ENCODE results near the gene MESP1.

Gene MESP1

GRCh38 chr15:89780601-89781000, 29.6 kb upstream of the MESP1 start:
- no peak for DNase-seq

- DNase-seq: no peak
Measured at GRCh38 chr15:89778861-89779260, 27.8 kb upstream of the MESP1 start.

- DNase-seq: peak; percentile 41
Measured at GRCh38 chr15:89777782-89778380, 26.8 kb upstream of the MESP1 start.

DNA sequence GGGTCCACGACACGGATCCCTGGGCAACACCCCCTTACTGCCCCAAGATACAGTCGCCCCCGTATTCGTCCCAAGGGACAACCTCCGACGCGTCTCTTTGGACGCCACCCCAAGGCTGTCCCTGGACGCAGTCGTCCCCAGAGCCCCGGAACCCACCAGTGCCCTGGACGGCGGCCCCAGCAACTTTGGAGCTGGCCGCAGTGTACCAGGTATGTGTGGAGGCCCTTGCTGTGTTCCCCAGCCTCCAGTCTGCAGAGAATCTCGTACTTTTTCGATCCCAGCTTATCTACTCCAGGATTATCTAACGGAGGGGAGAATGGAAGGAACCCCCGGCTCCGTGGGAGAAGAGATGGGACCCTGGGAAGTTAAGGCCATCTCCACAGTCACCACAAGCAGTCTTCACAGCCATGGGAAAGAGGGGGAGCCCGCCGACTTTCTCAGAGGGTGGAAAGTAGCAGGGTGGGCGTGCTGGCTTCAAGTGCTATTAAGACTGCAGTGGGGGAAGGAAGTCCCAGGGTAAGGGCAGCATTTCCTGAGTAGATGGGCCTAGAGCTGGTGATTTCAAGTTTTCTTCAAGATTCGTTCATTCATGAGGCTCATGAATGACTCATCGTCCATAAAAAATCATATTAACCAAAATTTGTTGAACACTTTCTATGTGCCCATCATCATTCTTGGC, 26.2 kb upstream of the MESP1 start:
- no peak for DNase-seq

DNA sequence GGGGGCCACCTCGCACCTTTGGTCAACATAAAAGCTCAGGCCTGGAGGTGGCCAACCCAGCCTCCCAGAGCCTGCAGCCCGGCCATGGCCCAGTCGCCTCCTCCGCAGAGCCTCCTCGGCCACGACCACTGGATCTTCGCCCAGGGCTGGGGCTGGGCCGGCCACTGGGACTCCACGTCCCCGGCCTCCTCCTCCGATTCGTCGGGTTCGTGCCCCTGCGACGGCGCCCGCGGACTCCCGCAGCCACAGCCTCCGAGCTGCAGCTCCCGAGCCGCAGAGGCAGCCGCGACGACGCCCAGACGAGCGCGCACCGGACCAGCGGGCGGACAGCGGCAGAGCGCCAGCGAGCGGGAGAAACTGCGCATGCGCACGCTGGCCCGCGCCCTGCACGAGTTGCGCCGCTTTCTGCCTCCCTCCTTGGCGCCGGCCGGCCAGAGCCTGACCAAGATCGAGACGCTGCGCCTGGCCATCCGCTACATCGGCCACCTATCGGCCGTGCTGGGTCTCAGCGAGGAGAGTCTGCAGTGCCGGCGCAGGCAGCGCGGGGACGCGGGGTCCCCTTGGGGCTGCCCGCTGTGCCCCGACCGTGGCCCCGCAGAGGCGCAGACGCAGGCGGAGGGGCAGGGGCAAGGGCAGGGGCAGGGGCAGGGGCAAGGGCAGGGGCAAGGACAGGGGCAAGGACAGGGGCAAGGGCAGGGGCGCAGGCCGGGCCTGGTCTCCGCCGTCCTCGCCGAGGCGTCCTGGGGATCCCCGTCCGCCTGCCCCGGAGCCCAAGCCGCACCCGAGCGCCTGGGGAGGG, 25.4 kb upstream of the MESP1 start, which contains the start of gene MESP2:
Gene MESP2, plus strand, starts transcription at position 59 of the 799 bp plus-strand sequence. Its CDS starts 26 bp downstream, at position 85.
- peak; percentile 71 for DNase-seq

GRCh38 chr15:89775815-89776214, 24.8 kb upstream of the MESP1 start:
- DNase-seq: no peak

- no peak for DNase-seq
Measured at GRCh38 chr15:89774492-89774891, 23.4 kb upstream of the MESP1 start.

DNA sequence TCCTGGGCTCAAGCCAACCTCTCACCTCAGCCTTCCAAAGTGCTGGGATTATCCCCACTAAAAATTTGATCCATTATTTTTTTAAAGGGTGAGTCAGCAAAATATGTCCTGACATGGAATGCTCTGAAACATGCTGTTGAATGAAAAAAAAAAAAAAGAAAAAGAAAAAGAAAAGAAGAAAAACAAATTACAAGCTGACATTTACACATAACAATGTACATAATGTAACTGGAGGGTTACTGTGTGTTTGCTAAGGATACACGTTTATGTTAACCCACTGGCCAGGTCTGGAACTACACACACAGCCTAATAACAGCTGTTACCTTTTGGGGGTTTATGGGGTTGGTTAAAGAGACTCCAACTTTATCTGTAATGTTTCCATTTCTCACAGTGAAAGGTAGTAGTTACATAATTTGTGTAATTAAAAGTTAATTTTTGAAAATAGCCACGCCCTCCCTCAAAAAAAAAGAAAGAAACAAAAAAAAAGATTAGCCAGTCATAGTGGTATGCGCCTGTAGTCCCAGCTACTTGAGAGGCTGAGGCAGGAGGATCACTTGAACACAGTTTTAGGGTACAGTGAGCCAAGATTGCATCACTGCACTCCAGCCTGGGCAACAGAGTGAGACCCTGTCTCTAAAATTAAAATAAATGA, 22.0 kb upstream of the MESP1 start:
- DNase-seq: peak; percentile 41

GRCh38 chr15:89770041-89770440, 19.0 kb upstream of the MESP1 start:
- DNase-seq: no peak

DNA sequence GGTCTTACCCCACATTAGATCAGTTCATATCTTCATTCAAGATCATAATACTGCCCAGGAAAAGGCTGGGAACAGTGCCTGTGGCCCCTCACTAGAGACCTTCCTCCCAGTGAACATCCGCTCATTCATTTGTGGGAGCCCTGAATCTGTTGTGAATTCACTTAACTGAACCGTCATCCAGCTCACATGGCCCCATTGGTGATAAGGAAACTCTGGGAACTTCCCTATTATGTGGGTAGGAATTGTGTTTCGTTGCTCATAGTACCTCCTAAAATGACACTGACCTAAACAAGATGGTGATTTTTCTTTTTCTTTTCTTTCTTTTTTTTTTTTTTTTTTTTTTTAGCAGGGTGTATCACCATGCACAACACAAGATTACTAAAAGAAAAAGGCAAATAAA, 18.3 kb upstream of the MESP1 start:
- DNase-seq: no peak

GRCh38 chr15:89768071-89768500, 17.0 kb upstream of the MESP1 start:
- DNase-seq: no peak

DNA sequence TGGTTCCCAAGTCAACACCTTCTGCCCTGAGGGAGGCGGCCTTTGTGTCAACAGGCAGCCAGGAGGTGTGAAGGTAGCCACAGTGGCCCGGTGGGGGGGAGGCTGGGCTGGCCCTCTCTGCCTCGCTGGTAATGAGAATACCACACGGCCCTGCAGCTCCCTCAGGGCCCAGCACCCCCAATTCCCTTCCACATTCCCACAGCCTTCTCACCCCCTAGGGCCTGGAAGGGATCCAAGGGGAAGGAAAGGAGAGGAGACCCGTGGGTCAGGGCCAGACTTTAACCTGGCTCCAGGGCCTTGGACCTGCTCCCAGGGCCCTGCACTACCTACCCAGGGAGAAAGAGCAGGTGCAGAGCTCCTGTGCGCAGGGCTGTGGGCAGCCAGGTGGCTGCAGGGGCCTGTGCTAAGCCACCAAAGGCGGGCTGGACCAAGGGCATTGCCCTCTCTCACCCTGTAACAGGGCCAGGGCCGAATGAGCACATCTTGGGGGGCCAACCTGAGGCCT, 16.4 kb upstream of the MESP1 start:
- DNase-seq: no peak

GRCh38 chr15:89766357-89767311, 15.6 kb upstream of the MESP1 start:
- no peak for DNase-seq

DNA sequence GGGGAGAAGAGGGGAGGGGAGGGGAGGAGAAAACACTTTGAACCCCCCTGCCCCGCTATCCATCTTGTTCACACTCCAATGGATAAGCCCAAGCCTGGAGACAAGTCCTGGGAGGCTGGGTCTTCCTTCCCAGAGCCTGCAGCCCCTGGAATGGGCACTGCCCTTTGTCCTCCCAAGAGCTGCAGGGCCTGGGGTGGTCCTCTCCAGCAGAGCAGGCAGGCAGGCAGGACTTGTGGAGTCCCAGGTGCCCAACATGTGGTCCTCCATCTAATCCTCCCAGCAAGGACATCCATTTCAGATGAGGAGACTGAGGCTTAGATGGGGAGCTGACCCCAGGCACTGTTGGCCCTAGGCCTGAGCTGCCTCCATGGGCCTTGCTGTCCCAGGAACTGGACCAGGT, 14.6 kb upstream of the MESP1 start:
- no peak for DNase-seq

DNA sequence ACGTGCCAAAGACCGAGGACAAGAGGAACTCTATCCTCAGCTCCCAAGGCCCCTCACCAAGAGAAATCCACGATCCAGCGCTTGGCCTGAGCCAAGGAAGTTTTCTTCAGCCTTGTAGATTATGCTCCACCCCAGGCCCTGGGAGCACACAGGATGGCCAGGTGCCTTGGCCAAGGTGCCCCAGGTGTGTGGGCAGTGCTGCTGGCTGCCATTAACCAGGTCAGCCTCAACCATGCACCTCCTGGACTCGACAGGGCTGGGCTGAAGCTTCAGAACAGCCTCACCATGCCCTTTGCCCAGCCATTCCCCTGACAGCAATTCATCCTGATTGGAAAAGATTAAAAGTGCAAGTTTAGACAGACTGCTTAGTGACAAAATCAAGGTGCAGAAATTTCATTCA, 10.9 kb upstream of the MESP1 start:
- DNase-seq: no peak

DNA sequence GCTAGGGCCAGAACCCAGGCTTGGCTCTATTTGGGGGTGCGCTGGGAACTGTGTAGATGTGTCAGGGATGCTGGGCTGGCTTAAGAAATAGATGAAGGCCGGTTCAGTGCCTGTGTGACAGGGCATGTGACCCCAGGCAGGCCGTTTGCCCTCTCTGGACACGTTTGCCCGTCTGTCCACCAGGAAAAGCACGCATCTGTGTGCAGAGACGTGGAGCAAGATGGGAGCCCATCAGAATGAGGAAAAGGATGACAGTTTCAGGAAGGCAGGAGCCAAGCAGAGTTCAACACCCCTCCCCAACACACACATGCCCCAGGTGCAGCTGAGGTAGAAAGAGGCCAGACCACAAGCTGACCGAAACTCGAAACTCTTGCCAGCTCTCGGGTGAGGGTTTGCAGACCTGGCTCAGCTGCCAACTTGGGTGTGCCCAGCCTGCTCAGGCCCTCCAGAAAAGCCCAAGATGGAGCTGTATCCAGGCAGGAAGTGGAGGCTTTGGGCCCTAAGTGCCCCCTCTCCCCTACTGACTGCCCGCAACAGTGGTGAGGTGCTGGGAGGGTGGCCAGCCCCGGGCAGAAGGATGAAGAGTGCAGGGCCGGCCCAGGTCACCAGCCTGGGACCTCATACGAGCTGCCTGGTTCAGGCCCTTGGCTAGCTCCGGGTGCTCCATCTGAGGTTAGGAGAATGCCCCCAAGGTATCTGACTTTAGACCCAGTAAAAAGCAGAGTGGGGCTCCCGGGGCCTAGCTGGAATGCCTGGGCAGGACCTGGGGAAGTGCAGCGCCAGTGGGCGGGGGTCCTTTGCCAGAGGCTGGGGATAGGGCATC, 10.2 kb upstream of the MESP1 start:
- DNase-seq: no peak

- peak; percentile 80 for DNase-seq
Measured at GRCh38 chr15:89760303-89761008, 9.4 kb upstream of the MESP1 start.

- no peak for DNase-seq
Measured at GRCh38 chr15:89759835-89760234, 8.8 kb upstream of the MESP1 start.

DNA sequence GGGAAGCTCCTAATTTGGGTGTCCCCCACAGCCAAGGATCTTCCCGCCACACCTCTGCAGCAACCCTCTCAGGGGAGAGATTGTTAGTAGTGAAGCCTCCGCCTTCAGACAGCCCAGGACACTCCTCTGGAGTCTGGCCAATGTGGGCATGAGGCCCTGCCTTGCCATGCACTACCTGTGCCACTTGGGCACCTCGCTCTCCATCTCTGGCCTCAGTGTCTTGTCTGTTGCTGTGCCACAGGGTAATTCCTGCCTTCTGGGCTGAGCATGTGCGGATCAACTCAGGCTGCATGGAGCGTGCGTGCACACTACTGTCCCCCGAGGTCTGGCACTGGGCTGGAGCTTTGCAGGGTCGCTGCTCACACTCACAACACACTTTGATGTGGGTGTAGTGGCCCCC, 7.9 kb upstream of the MESP1 start:
- DNase-seq: no peak

DNA sequence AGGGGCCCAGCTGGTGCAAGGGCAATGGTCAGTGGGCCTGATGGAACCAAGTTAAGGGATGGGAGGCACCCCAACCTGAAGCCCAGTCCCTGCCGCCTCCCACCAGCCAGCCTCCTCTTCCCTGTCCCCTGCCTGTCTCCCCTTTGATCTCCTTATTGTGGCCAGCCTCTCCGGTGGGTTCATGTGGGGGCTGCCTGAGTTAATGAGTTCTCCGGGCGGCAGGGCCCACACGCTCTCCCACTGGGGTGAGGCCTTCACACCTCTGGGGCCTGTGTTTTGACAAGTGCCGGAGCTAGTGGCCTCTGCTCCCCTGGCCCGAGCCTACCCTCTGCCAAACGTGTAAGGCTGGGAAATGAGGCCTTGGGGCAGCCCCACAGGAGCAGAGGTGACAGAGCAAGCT, 7.2 kb upstream of the MESP1 start:
- DNase-seq: no peak
